GM18907 (cell line): Measurements from ENCODE around the gene OCEL1.
"Not testable (repeated sequence)": the region's sequence is repeated elsewhere in the genome, so short reads cannot be mapped to it uniquely, and the experiment has no call there.

Source experiments
- ATAC-seq: cut with Tn5 transposase; IDR thresholded peaks from one replicate; pipeline ENCODE4 v1.9.1; 2021; ENCODE audit warnings: mild to moderate bottlenecking, moderate library complexity; ENCODE audit not compliant: unreplicated experiment

Gene OCEL1

GRCh38 chr19:17260842-17261325 is 34.9 kb downstream of the OCEL1 start:
- no peak for ATAC-seq

- ATAC-seq = no peak
These were observed 36.5 kb downstream of the OCEL1 start for GRCh38 chr19:17262557-17262956.

GRCh38 chr19:17263712-17264640 is 38.0 kb downstream of the OCEL1 start:
- no peak for ATAC-seq

- ATAC-seq = no peak
These were observed 38.6 kb downstream of the OCEL1 start, which contains the start of gene USHBP1 for GRCh38 chr19:17264641-17264979. USHBP1 (minus strand) TSS chr19:17264745; CDS start chr19:17264299, 446 bp downstream.

GRCh38 chr19:17266026-17266425 is 40.0 kb downstream of the OCEL1 start:
- no peak for ATAC-seq

- peak; percentile 28 for ATAC-seq
These were observed 40.6 kb downstream of the OCEL1 start for GRCh38 chr19:17266589-17266974.

- peak; percentile 89 for ATAC-seq
These were observed 41.2 kb downstream of the OCEL1 start, which contains the start of gene BABAM1 for GRCh38 chr19:17266975-17267788. BABAM1 (plus strand) TSS chr19:17267443; CDS start chr19:17268807, 1,364 bp downstream.

GRCh38 chr19:17268754-17269153 is 42.7 kb downstream of the OCEL1 start:
- no peak for ATAC-seq

GRCh38 chr19:17274892-17275291 is 48.9 kb downstream of the OCEL1 start:
- ATAC-seq = not testable (repeated sequence)

- no peak for ATAC-seq
These were observed 49.6 kb downstream of the OCEL1 start for GRCh38 chr19:17275441-17276175.
